RPMI7951 (cell line): ENCODE data around the gene CATSPER1. TPM values are rescaled to one million over a fixed set of nuclear protein-coding genes. Genes with fewer than 3 reads are reported as not detected.
"Not testable (repeated sequence)": the region's sequence is repeated elsewhere in the genome, so short reads cannot be mapped to it uniquely, and the experiment has no call there.

ENCODE experiments used
- DNase-seq: peaks from one replicate; pipeline ENCODE4 v3.0.0-alpha.2; 2012; ENCODE audit warnings: low read depth
- total RNA-seq: library from RNA; depleted of rRNA; stranded (reverse); fragments of >200 nt; shearing (Covaris generic); gene quantifications from 2 replicates; pipeline ENCODE4 v1.2.3, GENCODE V29; 2014

The CATSPER1 gene
- total RNA-seq, 1 experiment from 2014 or later = 0.36 TPM

GRCh38 chr11:66051766-66052663, 25.7 kb upstream of the CATSPER1 start, which contains the start of gene SF3B2:
SF3B2 (plus strand) TSS chr11:66052364; CDS start chr11:66052385, 21 bp downstream.
- DNase-seq = peak; percentile 98

GRCh38 chr11:66051371-66051765, 25.1 kb upstream of the CATSPER1 start:
- DNase-seq = no peak

- no peak for DNase-seq
Observed at GRCh38 chr11:66050581-66051231, 24.4 kb upstream of the CATSPER1 start.

GRCh38 chr11:66048547-66049323, 22.5 kb upstream of the CATSPER1 start, which contains the start of gene GAL3ST3:
GAL3ST3 (minus strand) TSS chr11:66049161; CDS start chr11:66045415, 3,746 bp downstream.
- DNase-seq = no peak

- no peak for DNase-seq
Observed at GRCh38 chr11:66047541-66048365, 21.5 kb upstream of the CATSPER1 start.

GRCh38 chr11:66046901-66047300, 20.6 kb upstream of the CATSPER1 start:
- DNase-seq = no peak

- peak; percentile 68 for DNase-seq
Observed at GRCh38 chr11:66045177-66045639, 18.9 kb upstream of the CATSPER1 start.

- no peak for DNase-seq
Observed at GRCh38 chr11:66044757-66045156, 18.5 kb upstream of the CATSPER1 start.

- no peak for DNase-seq
Observed at GRCh38 chr11:66042996-66043906, 17.0 kb upstream of the CATSPER1 start.

- DNase-seq = no peak
Observed at GRCh38 chr11:66042227-66042995, 16.1 kb upstream of the CATSPER1 start.

- no peak for DNase-seq
Observed at GRCh38 chr11:66039765-66040164, 13.5 kb upstream of the CATSPER1 start.

- DNase-seq = no peak
Observed at GRCh38 chr11:66037327-66037726, 11.0 kb upstream of the CATSPER1 start.

- no peak for DNase-seq
Observed at GRCh38 chr11:66036334-66036710, 10.0 kb upstream of the CATSPER1 start.

GRCh38 chr11:66035653-66036333, 9.5 kb upstream of the CATSPER1 start:
- DNase-seq = no peak

- DNase-seq = no peak
Observed at GRCh38 chr11:66032957-66033735, 6.9 kb upstream of the CATSPER1 start.

- DNase-seq = not testable (repeated sequence)
Observed at GRCh38 chr11:66023186-66023440, 3.2 kb downstream of the CATSPER1 start.

GRCh38 chr11:66022401-66023185, 3.7 kb downstream of the CATSPER1 start:
- peak; percentile 55 for DNase-seq
